Testis (tissue), 3 donors: Measurements from ENCODE around the gene EIF4B. TPM values are rescaled to one million over a fixed set of nuclear protein-coding genes. Genes with fewer than 3 reads are reported as not detected.

Experiments
- DNase-seq: peaks from one replicate; pipeline ENCODE4 v3.0.0-alpha.2; 2019
- H3K27ac ChIP-seq, 2 donors: fragments of 200-600 bp; sonication (generic); one replicate each; pipeline ENCODE4 v1.5.1; 2019
- H3K27me3 ChIP-seq: fragments of 200-600 bp; sonication (generic); one replicate; pipeline ENCODE4 v1.5.1; 2019
- H3K36me3 ChIP-seq: fragments of 200-600 bp; sonication (generic); one replicate; pipeline ENCODE4 v1.5.1; 2017; ENCODE audit warnings: low read depth; ENCODE audit errors: missing control alignments
- H3K4me1 ChIP-seq: fragments of 200-600 bp; sonication (generic); one replicate; pipeline ENCODE4 v1.5.1; 2019
- H3K4me3 ChIP-seq, 2 donors: fragments of 200-600 bp; sonication (generic); one replicate each; pipeline ENCODE4 v1.5.1; 2017 to 2019
- H3K9me3 ChIP-seq: fragments of 200-600 bp; sonication (generic); one replicate; pipeline ENCODE4 v1.5.1; 2017
- CTCF ChIP-seq, 3 experiments: fragments of 450-650 bp in 2 of 3; fragments of 200-600 bp in 1 of 3; sonication (generic) in 1 of 3; IDR thresholded peaks; one replicate each; pipeline ENCODE4 v1.5.1; 2016 to 2019; ENCODE audit warnings: antibody characterized with exemption in 3 of 3, mild to moderate bottlenecking in 2 of 3, moderate library complexity in 1 of 3
- POLR2A ChIP-seq: fragments of 450-650 bp; IDR thresholded peaks from one replicate; pipeline ENCODE4 v1.6.1; 2017; ENCODE audit warnings: antibody characterized with exemption, mild to moderate bottlenecking, moderate library complexity
- WGBS, 2 donors: methylation state at CpG; one replicate each; pipeline ENCODE4 v1.1.5; 2018; 5-methylcytosine and 5-hydroxymethylcytosine counted together
- intact Hi-C: fragments of 100-400 bp; cut with DNase I; formaldehyde crosslinking; loops from one replicate; pipeline ENCODE4 v1.15.1; 2023; ENCODE audit warnings: low total_unique reads
- polyA plus RNA-seq: library from polyadenylated mRNA; stranded (reverse); fragments of 350-450 nt; fragmentation: Illumina TruSeq; extraction: RNeasy Lipid Tissue Mini Kit (QIAGEN cat#74804); gene quantifications from one replicate; pipeline ENCODE4 v1.2.3, GENCODE V29; 2014; ENCODE audit warnings: low read depth, low replicate concordance; ENCODE audit not compliant: insufficient read depth
- total RNA-seq, 2 donors: library from RNA; depleted of rRNA; stranded (reverse); fragments of >200 nt; gene quantifications; one replicate each; pipeline ENCODE4 v1.2.3, GENCODE V29; 2016

Gene EIF4B
- total and polyA plus RNA-seq, 3 donors from 2014 or later, result 219 to 305 (median 249) TPM

- Histone ChIP-seq H3K36me3 (no peaks in the 10 kb centered on the region), H3K9me3 (no peaks in the 10 kb centered on the region), H3K4me1 (no peaks in the 10 kb centered on the region), H3K27me3 (no peaks in the 10 kb centered on the region), H3K27ac (no peak overlapping the region), H3K4me3 (no peak overlapping the region)
- intact Hi-C loops, result no loop called here
- 78 to 83% methylated on average over 12 of the region's 12 CpGs for WGBS, 2 donors
- DNase-seq, result no peak
- no peak for TF ChIP-seq POLR2A
- TF ChIP-seq CTCF (IDR thresholded peaks at IDR 0.05), result no peak
Observed at GRCh38 chr12:52969166-52969795, 37.0 kb upstream of the EIF4B start.

DNA sequence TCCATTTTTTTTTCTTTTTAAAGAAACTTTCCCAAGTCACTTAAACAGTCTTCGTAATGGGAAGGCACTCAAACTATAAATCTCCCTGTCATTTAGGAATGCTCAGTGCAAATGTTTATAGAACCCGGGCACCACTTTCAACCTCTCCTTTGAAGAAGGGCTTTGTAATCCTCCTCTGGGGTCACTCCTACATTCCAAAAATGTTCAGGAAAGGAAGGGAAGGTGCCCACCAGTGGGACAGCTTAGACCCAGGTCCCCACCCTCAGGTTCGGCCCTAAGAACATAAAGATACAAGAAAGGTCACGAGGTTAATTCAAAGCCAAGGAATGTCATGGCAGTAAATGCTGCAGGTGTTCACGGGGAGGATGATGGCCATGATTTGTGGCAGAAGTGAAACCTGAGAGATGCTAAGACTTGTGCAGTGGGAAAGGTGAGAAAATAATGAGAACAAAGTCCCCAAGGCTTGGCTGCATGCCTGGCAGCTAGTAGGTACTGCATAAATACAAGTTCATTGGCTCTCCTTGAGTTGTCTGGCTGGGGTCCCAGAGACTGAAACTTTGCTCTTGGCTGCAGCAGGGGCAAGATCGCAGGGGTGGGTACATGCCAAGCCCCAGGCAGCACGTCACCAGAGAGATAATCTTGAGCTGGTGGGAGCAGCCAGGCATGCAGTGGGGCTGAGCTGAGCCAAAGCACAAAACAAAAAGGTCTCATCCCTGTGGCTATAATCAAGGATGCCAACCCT, 36.3 kb upstream of the EIF4B start:
- Histone ChIP-seq H3K27me3 (no peaks in the 10 kb centered on the region), H3K9me3 (no peaks in the 10 kb centered on the region), H3K4me3 (no peak overlapping the region), H3K27ac (no peak overlapping the region), H3K4me1 (peaks cover 4% of the 10 kb centered on the region), H3K36me3 (no peaks in the 10 kb centered on the region)
- TF ChIP-seq CTCF (IDR thresholded peaks at IDR 0.05), result no peak
- TF ChIP-seq POLR2A, result no peak
- no peak for DNase-seq
- WGBS, 2 donors, result 55 to 68% methylated on average over 7 of the region's 7 CpGs
- intact Hi-C loops, result no loop called here

- no peaks in the 10 kb centered on the region for H3K36me3 ChIP-seq
- no peak overlapping the region for H3K4me3 ChIP-seq
- H3K27ac ChIP-seq, result no peak overlapping the region
- H3K27me3 ChIP-seq, result no peaks in the 10 kb centered on the region
- WGBS, 2 donors, result 73 to 80% methylated on average over 7 to 8 of the region's 8 CpGs
- intact Hi-C loops, result no loop called here
- H3K9me3 ChIP-seq, result no peaks in the 10 kb centered on the region
- DNase-seq, result no peak
- TF ChIP-seq CTCF (IDR thresholded peaks at IDR 0.05) (no peak), POLR2A (no peak)
- peaks cover 10% of the 10 kb centered on the region for H3K4me1 ChIP-seq
Observed at GRCh38 chr12:52971679-52972329, 34.5 kb upstream of the EIF4B start.

GRCh38 chr12:52975204-52975603, 31.1 kb upstream of the EIF4B start:
- H3K27ac ChIP-seq, result no peak overlapping the region
- H3K27me3 ChIP-seq, result no peaks in the 10 kb centered on the region
- DNase-seq, result no peak
- no peaks in the 10 kb centered on the region for H3K9me3 ChIP-seq
- H3K36me3 ChIP-seq, result no peaks in the 10 kb centered on the region
- H3K4me3 ChIP-seq, result no peak overlapping the region
- peaks cover 10% of the 10 kb centered on the region for H3K4me1 ChIP-seq
- WGBS, 2 donors, result 52 to 64% methylated on average over 3 of the region's 3 CpGs
- TF ChIP-seq POLR2A (no peak), CTCF (IDR thresholded peaks at IDR 0.05) (no peak)
- intact Hi-C loops, result no loop called here
